Ishikawa (cell line): Measurements from ENCODE around the gene INSL3.

Experiments
- CEBPB ChIP-seq: IDR thresholded peaks from 2 replicates; pipeline ENCODE4 v1.6.1; 2012
- CREB1 ChIP-seq: IDR thresholded peaks from 2 replicates; pipeline ENCODE4 v1.6.1; 2012; ENCODE audit warnings: low read depth
- EGR1 ChIP-seq: IDR thresholded peaks from 2 replicates; pipeline ENCODE4 v1.6.1; 2012
- FOXM1 ChIP-seq: IDR thresholded peaks from 2 replicates; pipeline ENCODE4 v1.6.1; 2012; ENCODE audit warnings: low read depth, borderline replicate concordance
- RAD21 ChIP-seq: IDR thresholded peaks from 2 replicates; pipeline ENCODE4 v1.6.1; 2012; ENCODE audit warnings: low read depth
- REST ChIP-seq: IDR thresholded peaks from 2 replicates; pipeline ENCODE4 v1.6.1; 2012; ENCODE audit warnings: low read depth, mild to moderate bottlenecking
- TAF1 ChIP-seq: IDR thresholded peaks from 2 replicates; pipeline ENCODE4 v1.6.1; 2012; ENCODE audit warnings: low read depth, mild to moderate bottlenecking
- ZBTB7A ChIP-seq: IDR thresholded peaks from 2 replicates; pipeline ENCODE4 v1.6.1; 2012; ENCODE audit warnings: low read depth

GRCh38 chr19:17805427-17805826 is 15.9 kb downstream of the INSL3 start:
- TF ChIP-seq CREB1 (no peak), ZBTB7A (no peak), EGR1 (no peak), FOXM1 (no peak), TAF1 (no peak), RAD21 (no peak), REST (no peak), CEBPB (no peak)
